ENCODE results near the gene POU2F1. TPM values are rescaled to one million over a fixed set of nuclear protein-coding genes. Genes with fewer than 3 reads are reported as not detected.
A peak's percentile ranks its signal among the peaks of the same experiment; 100 is the strongest.

Gene POU2F1
- total and polyA plus RNA-seq, 7 donors, result 2.3 to 35.5 (median 15.0) TPM

- Histone ChIP-seq H3K27me3 (no peaks in the 10 kb centered on the region), H3K4me1 (no peaks in the 10 kb centered on the region), H3K36me3 (no peaks in the 10 kb centered on the region), H3K4me3 (no peak overlapping the region), H3K27ac (no peak overlapping the region), H3K9me3 (no peaks in the 10 kb centered on the region)
- intact Hi-C loops (cut with DNase I), result no loop called here
- peak; percentile 3 for DNase-seq
- no peak for TF ChIP-seq EP300 (IDR thresholded peaks at IDR 0.05)
- TF ChIP-seq POLR2A (IDR thresholded peaks at IDR 0.05), result no peak
- no peak for TF ChIP-seq POLR2AphosphoS5 (IDR thresholded peaks at IDR 0.05)
- no peak for TF ChIP-seq CTCF (IDR thresholded peaks at IDR 0.05)
- WGBS, 2 donors, result 66 to 77% methylated on average over 3 of the region's 3 CpGs
Measured at GRCh38 chr1:167446966-167447365, 226.3 kb downstream of the POU2F1 start.

- Histone ChIP-seq H3K27me3 (no peaks in the 10 kb centered on the region), H3K4me1 (no peaks in the 10 kb centered on the region), H3K9me3 (no peaks in the 10 kb centered on the region), H3K36me3 (no peaks in the 10 kb centered on the region), H3K27ac (no peak overlapping the region), H3K4me3 (no peak overlapping the region)
- intact Hi-C loops (cut with DNase I), result no loop called here
- TF ChIP-seq POLR2AphosphoS5 (IDR thresholded peaks at IDR 0.05) (no peak), POLR2A (IDR thresholded peaks at IDR 0.05) (no peak), CTCF (IDR thresholded peaks at IDR 0.05) (no peak), EP300 (IDR thresholded peaks at IDR 0.05) (no peak)
- 14 to 23% methylated on average over 10 of the region's 10 CpGs for WGBS, 2 donors
- DNase-seq, result no peak
Measured at GRCh38 chr1:167447521-167448136, 226.9 kb downstream of the POU2F1 start.

GRCh38 chr1:167450843-167451242 is 230.2 kb downstream of the POU2F1 start:
- Histone ChIP-seq H3K36me3 (no peaks in the 10 kb centered on the region), H3K4me3 (no peak overlapping the region), H3K9me3 (no peaks in the 10 kb centered on the region), H3K27me3 (no peaks in the 10 kb centered on the region), H3K4me1 (peaks cover 0 to 6% (median 2%) of the 10 kb centered on the region in 4 donors), H3K27ac (no peak overlapping the region)
- peak; percentile 5 for DNase-seq
- intact Hi-C loops (cut with DNase I), result loop anchor here (10.0 kb wide), 2 partner anchors 234 to 546 kb away; no protein-coding TSS in a partner anchor
- TF ChIP-seq POLR2AphosphoS5 (IDR thresholded peaks at IDR 0.05) (no peak), POLR2A (IDR thresholded peaks at IDR 0.05) (no peak)
- 74 to 90% methylated on average over 5 of the region's 5 CpGs for WGBS, 2 donors

- Histone ChIP-seq H3K9me3 (no peaks in the 10 kb centered on the region), H3K36me3 (no peaks in the 10 kb centered on the region), H3K27me3 (no peaks in the 10 kb centered on the region), H3K4me3 (no peak overlapping the region), H3K4me1 (peaks cover 0 to 8% (median 5%) of the 10 kb centered on the region in 4 donors), H3K27ac (no peak overlapping the region)
- TF ChIP-seq CTCF (IDR thresholded peaks at IDR 0.05), result no peak
- TF ChIP-seq POLR2A (IDR thresholded peaks at IDR 0.05), result no peak
- no peak for TF ChIP-seq POLR2AphosphoS5 (IDR thresholded peaks at IDR 0.05)
- TF ChIP-seq EP300 (IDR thresholded peaks at IDR 0.05), result no peak
- intact Hi-C loops (cut with DNase I), result loop anchor here (10.0 kb wide), 2 partner anchors 232 to 548 kb away; no protein-coding TSS in a partner anchor
- 82 to 89% methylated on average over 8 of the region's 8 CpGs for WGBS, 2 donors
- peak; percentile 38 for DNase-seq
Measured at GRCh38 chr1:167452483-167452882, 231.8 kb downstream of the POU2F1 start.

GRCh38 chr1:167453123-167453522 is 232.4 kb downstream of the POU2F1 start:
- TF ChIP-seq EP300 (IDR thresholded peaks at IDR 0.05) (no peak), CTCF (IDR thresholded peaks at IDR 0.05) (no peak), POLR2AphosphoS5 (IDR thresholded peaks at IDR 0.05) (no peak), POLR2A (IDR thresholded peaks at IDR 0.05) (no peak)
- Histone ChIP-seq H3K36me3 (no peaks in the 10 kb centered on the region), H3K9me3 (no peaks in the 10 kb centered on the region), H3K4me1 (peaks cover 0 to 8% (median 5%) of the 10 kb centered on the region in 4 donors), H3K4me3 (no peak overlapping the region), H3K27ac (no peak overlapping the region), H3K27me3 (no peaks in the 10 kb centered on the region)
- intact Hi-C loops (cut with DNase I), result loop anchor here (10.0 kb wide), 2 partner anchors 232 to 548 kb away; no protein-coding TSS in a partner anchor
- WGBS, 2 donors, result 73 to 81% methylated on average over 6 of the region's 6 CpGs
- peak; percentile 4 for DNase-seq

All from sigmoid colon (tissue), 7 donors.